ENCODE measurements around the gene SYCE3. TPM values are rescaled to one million over a fixed set of nuclear protein-coding genes. Genes with fewer than 3 reads are reported as not detected.

The SYCE3 gene
- polyA plus RNA-seq, 3 donors, result 0.23 to 0.47 TPM; not detected in 1

DNA sequence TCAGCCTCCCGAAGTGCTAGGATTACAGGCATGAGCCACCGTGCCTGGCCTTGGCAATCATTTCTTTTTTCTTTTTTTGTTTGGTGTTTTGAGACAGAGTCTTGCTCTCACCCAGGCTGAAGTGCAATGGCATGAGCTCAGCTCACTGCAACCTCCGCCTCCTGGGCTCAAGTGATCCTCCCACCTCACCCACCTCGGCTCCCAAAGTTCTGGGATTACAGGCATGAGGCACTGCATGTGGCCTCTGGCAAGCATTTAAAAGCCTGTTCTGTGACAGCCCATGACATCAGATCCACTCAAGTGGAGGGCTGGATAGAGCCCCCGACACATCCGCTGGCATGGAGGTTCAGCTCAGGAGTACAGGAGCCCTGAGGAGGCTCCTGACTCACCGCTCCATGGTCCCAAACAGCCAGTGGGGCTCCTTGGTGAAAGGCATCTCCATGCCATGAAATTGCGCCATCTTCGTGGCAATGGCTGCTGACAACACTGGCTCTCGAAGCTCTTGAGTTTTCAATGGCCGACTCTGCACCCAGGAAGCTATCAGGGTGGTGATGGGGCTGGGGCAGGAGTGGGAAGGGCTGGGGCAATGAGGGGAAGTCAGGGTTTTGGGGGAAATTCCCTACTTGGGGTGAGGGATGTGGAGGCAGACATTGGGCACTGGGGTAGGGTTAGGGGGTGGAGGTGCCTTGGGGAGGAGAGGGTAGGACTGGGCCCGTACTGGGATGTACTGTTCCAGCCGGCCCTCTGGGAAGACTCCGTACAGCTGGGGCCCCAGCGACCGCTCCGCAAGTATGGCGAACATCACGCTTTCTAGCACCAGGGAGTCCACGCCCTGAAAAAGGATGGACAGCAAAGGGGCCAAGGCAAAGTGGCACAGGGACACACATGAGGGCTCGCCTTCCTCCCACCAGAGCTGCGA lies 18.6 kb upstream of the SYCE3 start:
- DNase-seq (ENCODE audit: extremely low read depth in 1 of 11, low read depth in 9 of 11, low spot score in 4 of 11), result no peak

DNA sequence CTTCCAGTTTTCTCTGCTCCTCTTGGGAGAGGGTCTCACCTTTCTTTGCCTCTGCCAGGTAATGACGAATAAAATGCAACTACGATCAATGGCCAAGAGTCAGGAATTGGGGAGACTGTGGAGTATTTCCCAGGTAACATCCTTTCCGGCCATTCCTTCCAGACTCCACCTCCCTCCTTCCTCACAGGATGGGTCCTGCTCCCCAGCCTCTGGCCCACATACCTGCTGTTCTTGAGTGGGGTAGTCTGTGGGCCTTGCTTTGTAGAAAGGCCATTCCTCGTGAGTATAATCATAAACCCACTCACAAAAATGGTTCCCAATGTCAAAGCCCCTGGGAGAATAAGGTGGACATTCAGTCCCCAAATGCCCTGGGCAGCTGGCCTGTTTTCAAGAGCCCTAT lies 17.0 kb upstream of the SYCE3 start:
- DNase-seq (ENCODE audit: extremely low read depth in 1 of 11, low read depth in 9 of 11, low spot score in 4 of 11), result no peak

DNA sequence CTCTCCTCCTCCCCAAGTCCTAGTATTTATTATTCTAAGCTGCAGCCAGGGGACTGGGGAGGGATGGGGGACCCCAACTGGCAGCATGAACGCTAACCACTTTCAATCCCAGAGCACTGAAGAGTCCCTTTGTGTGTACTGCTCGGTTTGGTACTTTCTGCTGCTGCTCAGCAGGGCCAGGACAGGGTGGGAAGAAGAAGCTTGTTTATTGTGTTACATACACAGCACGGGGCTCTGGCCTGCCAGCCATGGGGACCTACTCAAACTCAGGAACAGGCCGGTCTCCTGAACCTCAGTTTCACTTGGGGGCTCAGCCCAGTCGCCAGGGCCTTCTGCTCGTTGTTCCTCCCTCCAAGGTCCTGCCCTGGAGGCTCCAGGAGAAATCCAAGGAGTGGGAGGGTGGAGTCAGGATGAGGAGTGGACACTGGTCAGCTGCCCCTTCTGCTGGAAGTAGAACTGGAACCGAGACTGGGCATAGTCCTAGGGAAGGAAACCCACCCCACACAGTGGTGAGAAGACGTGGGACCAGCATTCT lies 16.1 kb upstream of the SYCE3 start:
- no peak for DNase-seq (ENCODE audit: extremely low read depth in 1 of 11, low read depth in 9 of 11, low spot score in 4 of 11)

- peak in 1 of 11 donors; percentile 31 for DNase-seq (ENCODE audit: extremely low read depth in 1 of 11, low read depth in 9 of 11, low spot score in 4 of 11)
Measured at GRCh38 chr22:50577987-50578775, 15.5 kb upstream of the SYCE3 start, which contains the start of gene CPT1B. CPT1B (minus strand) TSS chr22:50578427; CDS start chr22:50577915, 512 bp downstream.

GRCh38 chr22:50577697-50577986 lies 14.9 kb upstream of the SYCE3 start:
- no peak for DNase-seq (ENCODE audit: extremely low read depth in 1 of 11, low read depth in 9 of 11, low spot score in 4 of 11)

DNA sequence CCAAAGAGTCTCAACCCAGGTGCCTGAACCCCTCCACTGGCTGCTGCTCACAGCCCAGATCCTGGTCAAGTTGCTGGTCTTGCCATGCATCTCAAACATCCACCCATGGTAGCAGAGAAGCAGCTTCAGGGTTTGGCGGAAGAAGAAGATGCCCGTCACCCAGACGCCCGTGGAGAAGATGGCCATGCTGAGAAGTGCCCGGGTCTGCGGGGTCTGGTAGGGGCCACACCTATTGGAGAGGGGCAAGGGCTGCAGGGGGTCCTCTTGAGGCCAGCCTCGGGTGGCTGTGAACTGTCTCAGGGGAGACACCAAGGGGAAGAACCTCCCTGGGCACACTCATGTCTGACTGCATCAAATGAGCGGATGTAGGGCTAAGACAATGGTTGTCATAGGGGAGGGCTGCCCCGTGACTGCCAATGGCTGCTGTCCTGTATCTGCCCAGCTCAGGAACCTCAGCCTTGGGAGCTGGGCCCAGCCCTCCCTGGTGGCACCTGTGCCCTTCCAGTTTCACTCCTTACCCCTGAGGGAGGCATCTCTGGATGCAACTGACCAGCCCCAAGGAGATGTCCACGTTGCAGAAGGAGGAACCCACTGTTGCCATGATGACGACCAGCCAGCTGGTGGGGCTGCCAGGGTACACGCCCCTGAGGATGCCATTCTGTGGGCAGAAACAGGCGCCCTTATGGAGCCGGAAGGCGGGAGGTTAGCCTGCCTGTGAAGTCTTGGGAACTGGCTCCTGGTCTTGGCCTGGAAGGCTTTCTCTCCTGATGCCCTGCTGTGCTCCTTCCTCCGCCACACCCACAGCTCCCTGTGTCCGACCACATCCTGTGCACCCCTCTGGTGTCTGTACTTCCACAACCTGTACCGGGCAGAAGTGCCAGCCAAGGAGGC lies 14.3 kb upstream of the SYCE3 start:
- DNase-seq (ENCODE audit: extremely low read depth in 1 of 11, low read depth in 9 of 11, low spot score in 4 of 11), result no peak

DNA sequence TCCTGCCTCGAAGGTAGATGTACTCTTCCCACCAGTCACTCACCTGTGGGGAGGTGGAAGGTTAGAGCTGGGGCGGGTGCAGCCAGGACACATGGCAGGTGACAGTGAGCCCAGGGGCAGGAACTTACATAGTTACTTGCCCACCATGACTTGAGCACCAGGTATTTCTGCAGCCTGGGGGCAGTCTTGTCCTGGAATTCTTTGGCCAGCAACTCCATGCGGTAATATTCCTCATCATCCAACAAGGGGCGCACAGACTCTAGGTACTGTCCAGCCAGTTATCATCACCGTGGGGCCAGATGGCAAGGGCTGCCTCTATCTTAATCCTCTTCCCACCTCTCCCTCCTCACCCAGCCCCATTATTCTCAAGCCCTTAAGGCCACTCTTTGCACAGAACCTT lies 13.4 kb upstream of the SYCE3 start:
- DNase-seq (ENCODE audit: extremely low read depth in 1 of 11, low read depth in 9 of 11, low spot score in 4 of 11), result peak in 2 of 11 donors; percentile 32

DNA sequence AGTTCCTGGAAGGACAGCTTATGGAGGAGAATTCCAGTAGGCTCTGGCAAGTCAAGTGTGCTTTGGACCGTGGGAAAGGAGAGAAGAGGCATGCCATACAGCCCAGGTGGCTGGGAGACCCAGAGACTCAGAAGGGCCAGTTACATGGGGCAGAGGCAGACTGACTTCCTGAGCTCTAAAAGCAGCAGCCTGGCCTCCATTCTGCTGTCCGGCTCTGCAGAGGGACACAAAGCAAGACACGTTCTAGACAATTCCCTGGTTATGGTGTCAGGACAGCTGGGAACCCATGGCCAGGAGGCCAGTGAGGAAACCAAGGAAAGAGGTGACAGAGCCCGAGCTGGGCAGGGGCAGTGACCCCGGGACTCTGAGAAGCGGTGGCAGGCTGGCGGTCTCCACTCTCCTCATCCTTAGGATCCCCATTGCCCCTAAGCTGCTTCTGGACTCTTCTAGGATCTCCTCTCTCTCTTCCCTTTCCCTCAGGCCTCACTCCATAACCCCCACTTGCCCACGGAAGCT lies 12.8 kb upstream of the SYCE3 start:
- DNase-seq (ENCODE audit: extremely low read depth in 1 of 11, low read depth in 9 of 11, low spot score in 4 of 11), result no peak

GRCh38 chr22:50574383-50574755 lies 11.7 kb upstream of the SYCE3 start:
- DNase-seq (ENCODE audit: extremely low read depth in 1 of 11, low read depth in 9 of 11, low spot score in 4 of 11), result no peak

GRCh38 chr22:50573491-50574382 lies 11.0 kb upstream of the SYCE3 start:
- DNase-seq (ENCODE audit: extremely low read depth in 1 of 11, low read depth in 9 of 11, low spot score in 4 of 11), result no peak

- no peak for DNase-seq (ENCODE audit: extremely low read depth in 1 of 11, low read depth in 9 of 11, low spot score in 4 of 11)
Measured at GRCh38 chr22:50572965-50573364, 10.2 kb upstream of the SYCE3 start.

DNA sequence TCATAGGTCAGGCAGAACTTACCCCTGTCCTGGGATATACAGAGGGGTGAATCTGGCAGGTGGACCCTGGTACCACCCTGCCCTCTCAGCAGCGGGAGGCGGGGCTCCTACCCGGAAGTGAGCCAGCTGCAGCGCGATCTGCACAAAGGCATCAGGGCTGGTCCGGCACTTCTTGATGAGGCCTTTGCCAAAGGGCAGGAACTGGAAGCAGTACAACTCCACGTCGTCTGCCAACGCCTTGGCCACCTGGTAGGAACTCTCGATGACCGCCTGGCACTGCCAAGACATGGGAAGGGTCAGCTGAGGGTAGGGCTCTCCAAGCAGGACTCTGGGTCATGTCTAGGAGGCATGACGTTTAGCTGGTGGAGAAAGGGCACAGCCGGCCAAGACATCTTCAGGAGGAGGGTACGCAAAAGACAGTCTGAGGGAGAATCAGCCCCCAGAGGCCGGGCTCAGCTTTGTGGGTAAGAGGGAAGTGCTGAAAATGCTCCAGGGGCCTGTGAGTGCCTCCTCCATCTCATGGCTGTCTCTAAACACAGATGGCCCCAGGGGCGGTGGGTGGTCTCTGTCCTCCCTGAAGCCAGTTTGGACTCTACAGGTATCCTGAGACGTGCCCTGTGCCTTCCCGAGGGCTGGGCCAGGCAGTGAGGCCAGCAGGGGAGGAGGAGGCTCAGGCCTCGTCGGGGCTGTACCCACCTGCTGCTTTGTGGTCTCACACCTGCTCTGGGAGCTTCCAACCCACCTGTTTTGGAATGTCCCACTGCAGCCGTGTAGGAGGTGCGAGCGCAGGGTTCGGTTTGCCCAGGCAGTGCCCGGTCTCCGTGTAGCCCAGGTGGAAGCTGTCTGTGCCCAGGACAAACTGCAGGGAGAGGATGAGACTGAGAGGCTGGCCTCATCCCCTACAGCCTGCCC lies 8.8 kb upstream of the SYCE3 start:
- DNase-seq (ENCODE audit: extremely low read depth in 1 of 11, low read depth in 9 of 11, low spot score in 4 of 11), result no peak

- DNase-seq (ENCODE audit: extremely low read depth in 1 of 11, low read depth in 9 of 11, low spot score in 4 of 11), result no peak
Measured at GRCh38 chr22:50570861-50571260, 8.1 kb upstream of the SYCE3 start.

DNA sequence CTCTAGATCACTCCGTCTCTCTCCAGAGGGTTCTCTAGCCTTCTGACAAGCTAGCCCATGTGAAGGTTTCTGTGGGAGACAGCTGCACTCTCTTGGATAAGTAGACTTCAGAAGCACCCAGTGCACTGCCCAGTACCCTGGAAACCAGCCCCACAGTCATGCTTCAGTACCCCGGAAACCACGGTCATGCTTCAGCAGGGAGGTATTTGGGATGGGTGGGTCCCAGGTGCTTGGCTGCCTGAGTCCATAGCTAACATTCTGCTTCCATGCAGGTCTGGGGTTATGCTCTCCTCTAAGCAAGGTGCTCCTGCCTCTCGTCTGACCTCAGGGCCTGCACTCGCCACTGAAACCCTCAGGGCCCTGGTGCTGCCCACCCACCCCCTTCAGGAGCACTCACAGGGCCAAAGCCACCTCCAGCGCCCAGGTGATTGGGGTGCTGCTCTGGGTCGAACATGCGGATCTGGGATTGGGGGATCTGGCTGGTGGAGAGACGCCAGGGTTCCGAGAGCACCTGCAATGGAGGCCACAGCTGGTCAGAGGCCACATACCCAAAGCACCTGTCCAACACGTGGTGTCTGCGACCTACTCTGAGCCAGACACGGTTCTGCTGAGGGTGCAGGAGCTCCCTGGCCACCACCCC lies 7.3 kb upstream of the SYCE3 start:
- DNase-seq (ENCODE audit: extremely low read depth in 1 of 11, low read depth in 9 of 11, low spot score in 4 of 11), result no peak

DNA sequence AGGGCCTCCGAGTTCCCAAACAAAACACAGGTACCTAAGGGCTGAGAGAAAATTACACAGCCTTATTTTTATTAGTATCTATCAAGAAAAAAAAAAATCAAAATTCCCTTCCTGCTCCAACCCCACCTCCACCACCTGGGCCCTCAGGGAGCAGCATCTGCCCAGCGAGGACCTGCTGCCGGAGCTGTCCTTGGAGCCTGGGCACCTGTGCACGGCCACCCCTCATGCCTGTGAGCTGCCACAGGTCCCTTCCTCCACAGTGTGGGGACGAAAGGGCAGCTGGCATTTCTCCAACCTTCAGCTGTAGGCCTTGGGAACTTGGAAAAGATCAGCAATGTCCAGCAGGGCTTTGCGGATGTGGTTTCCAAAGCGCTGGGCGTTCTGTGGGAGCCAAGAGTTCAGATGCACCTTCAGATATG lies 6.3 kb upstream of the SYCE3 start:
- no peak for DNase-seq (ENCODE audit: extremely low read depth in 1 of 11, low read depth in 9 of 11, low spot score in 4 of 11)

- no peak for DNase-seq (ENCODE audit: extremely low read depth in 1 of 11, low read depth in 9 of 11, low spot score in 4 of 11)
Measured at GRCh38 chr22:50568626-50569025, 5.9 kb upstream of the SYCE3 start.

Data from renal cortex interstitium (tissue), 11 donors.